Measurements from ENCODE around the gene PRKN.

Gene PRKN

DNA sequence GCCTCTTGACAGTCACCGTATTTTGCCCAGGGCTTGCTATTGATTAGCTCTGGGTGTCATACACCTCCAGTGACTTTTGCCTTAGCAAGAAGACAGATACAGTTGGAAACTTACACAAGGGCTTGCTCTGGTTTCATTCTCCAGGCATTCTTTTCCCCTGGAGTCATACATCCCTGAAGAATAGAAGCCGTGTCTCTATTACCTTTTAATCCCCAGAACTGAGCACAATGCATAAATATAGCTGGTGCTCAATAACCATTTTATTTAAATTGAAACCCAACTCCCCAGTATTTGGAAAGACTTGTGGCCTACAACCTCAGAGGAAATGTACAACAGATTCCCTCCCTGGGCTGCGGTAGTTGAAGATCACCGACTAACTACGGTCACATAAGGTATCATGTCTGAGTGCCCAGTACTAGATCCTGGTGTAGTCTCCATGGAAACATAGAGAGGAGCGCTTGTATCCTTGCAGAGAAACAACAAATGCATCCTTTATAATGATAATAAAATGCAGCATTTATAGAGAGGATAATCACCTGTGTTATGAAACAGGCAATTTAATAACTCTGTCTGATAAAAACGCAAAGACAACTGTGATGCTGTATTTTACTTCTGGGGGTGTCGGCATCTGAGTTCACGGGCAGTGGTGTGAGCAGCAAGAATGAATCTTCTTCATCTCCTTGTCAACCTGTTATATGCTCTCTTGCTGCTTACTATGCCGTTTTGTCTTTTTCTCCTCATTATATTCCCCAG is 1052.5 kb downstream of the PRKN start:
- no peak for DNase-seq (ENCODE audit: low spot score)
- in situ Hi-C loops (cut with MboI; ENCODE audit: low sequenced_read_pairs, unreplicated experiment) = no loop called here
- TF ChIP-seq, protein P1, sequence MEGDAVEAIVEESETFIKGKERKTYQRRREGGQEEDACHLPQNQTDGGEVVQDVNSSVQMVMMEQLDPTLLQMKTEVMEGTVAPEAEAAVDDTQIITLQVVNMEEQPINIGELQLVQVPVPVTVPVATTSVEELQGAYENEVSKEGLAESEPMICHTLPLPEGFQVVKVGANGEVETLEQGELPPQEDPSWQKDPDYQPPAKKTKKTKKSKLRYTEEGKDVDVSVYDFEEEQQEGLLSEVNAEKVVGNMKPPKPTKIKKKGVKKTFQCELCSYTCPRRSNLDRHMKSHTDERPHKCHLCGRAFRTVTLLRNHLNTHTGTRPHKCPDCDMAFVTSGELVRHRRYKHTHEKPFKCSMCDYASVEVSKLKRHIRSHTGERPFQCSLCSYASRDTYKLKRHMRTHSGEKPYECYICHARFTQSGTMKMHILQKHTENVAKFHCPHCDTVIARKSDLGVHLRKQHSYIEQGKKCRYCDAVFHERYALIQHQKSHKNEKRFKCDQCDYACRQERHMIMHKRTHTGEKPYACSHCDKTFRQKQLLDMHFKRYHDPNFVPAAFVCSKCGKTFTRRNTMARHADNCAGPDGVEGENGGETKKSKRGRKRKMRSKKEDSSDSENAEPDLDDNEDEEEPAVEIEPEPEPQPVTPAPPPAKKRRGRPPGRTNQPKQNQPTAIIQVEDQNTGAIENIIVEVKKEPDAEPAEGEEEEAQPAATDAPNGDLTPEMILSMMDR (IDR thresholded peaks at IDR 0.05; ENCODE audit: borderline replicate concordance, control extremely low read depth, extremely low read depth, insufficient read depth, missing control alignments) = no peak

DNA sequence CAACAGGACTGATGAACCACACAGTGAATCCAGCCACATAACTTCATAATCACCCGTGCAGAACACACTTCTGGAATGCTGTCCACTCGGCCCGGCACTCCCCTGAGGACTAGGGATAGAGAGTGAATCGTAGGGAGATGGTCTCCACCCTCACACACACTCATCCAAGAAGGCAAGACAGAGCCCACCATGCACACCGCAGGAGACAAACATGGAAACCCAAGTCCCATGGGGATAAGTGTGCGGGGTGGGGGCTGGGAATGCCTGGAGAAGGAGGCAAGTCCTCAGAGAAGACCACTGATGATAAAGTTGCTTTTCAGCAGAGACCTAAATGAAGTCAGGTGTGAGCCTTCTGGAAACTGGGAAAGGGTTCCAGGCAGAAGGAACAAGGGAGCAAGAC is 1054.5 kb downstream of the PRKN start:
- TF ChIP-seq, protein P1 (IDR thresholded peaks at IDR 0.05; ENCODE audit: borderline replicate concordance, control extremely low read depth, extremely low read depth, insufficient read depth, missing control alignments) = no peak
- no peak for DNase-seq (ENCODE audit: low spot score)
- in situ Hi-C loops (cut with MboI; ENCODE audit: low sequenced_read_pairs, unreplicated experiment) = no loop called here

DNA sequence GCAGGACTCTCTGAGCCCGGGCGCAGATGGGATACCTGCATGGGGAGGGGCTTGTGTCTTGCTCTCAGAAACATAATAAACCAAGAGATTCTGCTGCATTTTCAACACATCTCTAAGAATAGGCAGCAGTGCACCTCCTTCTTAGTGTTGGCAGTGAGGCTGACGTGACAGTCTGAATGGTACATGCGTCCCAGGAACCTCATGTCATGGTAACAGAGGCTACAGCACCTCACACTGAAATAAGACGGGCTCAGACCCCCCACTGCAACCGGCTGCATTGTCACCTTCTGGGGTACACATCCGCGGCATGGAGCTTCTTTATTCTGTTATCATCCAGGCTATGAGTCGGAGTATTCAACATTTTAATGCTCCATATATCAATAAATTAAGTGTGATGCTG is 1056.4 kb downstream of the PRKN start:
- DNase-seq (ENCODE audit: low spot score) = no peak
- TF ChIP-seq, protein P1 (IDR thresholded peaks at IDR 0.05; ENCODE audit: borderline replicate concordance, control extremely low read depth, extremely low read depth, insufficient read depth, missing control alignments) = no peak
- in situ Hi-C loops (cut with MboI; ENCODE audit: low sequenced_read_pairs, unreplicated experiment) = no loop called here

DNA sequence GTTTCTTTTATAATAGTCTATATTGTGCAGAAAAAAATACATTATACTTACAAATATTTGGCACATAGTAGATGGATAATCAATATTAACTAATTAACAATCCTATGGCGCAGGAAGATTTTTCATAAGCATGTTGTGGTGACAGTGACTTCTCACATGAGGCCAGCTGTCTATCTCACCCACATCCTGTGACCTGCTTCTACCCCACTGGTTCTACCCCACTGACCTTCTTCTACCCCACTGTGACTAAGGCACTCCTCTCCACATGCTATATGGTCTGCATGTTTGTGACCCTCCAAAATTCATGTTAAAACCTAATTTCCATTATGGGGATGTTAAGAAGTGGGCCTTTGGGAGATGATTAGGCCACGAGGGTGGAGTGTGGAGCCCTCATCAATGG is 1058.9 kb downstream of the PRKN start:
- no peak for DNase-seq (ENCODE audit: low spot score)
- TF ChIP-seq, protein P1 (IDR thresholded peaks at IDR 0.05; ENCODE audit: borderline replicate concordance, control extremely low read depth, extremely low read depth, insufficient read depth, missing control alignments) = no peak
- in situ Hi-C loops (cut with MboI; ENCODE audit: low sequenced_read_pairs, unreplicated experiment) = no loop called here

DNA sequence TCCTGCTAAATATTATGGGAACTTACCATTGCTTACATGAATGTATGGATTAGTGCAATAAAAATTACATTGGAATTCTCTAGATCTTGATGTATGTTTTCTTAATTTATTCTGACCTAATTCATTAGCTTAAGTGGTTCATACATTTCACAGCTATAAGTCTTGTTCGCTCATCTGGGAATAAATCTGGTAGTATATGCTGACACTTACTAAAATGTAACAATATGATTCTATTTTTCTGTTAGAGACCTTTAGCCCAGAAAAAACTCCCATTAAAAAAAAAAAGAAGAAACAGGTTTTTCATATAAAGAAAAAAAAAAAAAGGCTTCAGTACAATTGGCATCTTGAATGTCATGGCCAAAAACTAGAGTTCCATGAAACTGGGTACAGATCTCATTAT is 1059.6 kb downstream of the PRKN start:
- in situ Hi-C loops (cut with MboI; ENCODE audit: low sequenced_read_pairs, unreplicated experiment) = no loop called here
- TF ChIP-seq, protein P1 (IDR thresholded peaks at IDR 0.05; ENCODE audit: borderline replicate concordance, control extremely low read depth, extremely low read depth, insufficient read depth, missing control alignments) = no peak
- DNase-seq (ENCODE audit: low spot score) = no peak

DNA sequence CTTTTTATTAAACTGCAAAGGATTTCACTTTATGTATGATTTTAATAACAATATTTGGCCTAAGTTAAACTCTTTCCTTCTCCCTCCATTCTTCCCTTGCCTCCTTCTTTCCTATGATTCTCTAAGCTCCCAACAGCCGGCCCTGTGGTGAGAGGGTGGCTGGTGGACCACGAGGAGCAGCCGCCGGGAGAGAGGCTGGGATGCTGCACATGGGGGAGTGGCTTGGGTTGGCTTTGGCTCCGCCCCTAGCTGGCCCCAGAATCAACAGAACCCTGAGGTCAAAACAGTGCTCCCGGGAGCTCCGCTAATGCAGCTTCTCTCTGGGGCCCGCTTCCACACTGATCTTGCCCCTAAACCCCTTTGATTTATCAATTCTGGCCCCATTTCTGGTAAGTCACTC is 1063.9 kb downstream of the PRKN start:
- no peak for DNase-seq (ENCODE audit: low spot score)
- in situ Hi-C loops (cut with MboI; ENCODE audit: low sequenced_read_pairs, unreplicated experiment) = no loop called here
- TF ChIP-seq, protein P1 (IDR thresholded peaks at IDR 0.05; ENCODE audit: borderline replicate concordance, control extremely low read depth, extremely low read depth, insufficient read depth, missing control alignments) = no peak

All from GM13976 (cell line).